NCI-H226 (cell line): Measurements from ENCODE around the gene IGFL3.

ENCODE experiments used
- DNase-seq: peaks from one replicate; pipeline ENCODE4 v3.0.0-alpha.2; 2015

The IGFL3 gene

GRCh38 chr19:46076031-46076880 lies 48.2 kb downstream of the IGFL3 start:
- DNase-seq = no peak

- DNase-seq = peak; percentile 63
These were observed 51.1 kb downstream of the IGFL3 start for GRCh38 chr19:46073268-46073922.
